HG02852 (cell line): ENCODE data around the gene RFX2.
"Not testable (repeated sequence)": the region's sequence is repeated elsewhere in the genome, so short reads cannot be mapped to it uniquely, and the experiment has no call there.

Source experiments
- ATAC-seq: cut with Tn5 transposase; IDR thresholded peaks from one replicate; pipeline ENCODE4 v1.9.1; 2021; ENCODE audit warnings: mild to moderate bottlenecking, moderate library complexity; ENCODE audit not compliant: unreplicated experiment

Gene RFX2

DNA sequence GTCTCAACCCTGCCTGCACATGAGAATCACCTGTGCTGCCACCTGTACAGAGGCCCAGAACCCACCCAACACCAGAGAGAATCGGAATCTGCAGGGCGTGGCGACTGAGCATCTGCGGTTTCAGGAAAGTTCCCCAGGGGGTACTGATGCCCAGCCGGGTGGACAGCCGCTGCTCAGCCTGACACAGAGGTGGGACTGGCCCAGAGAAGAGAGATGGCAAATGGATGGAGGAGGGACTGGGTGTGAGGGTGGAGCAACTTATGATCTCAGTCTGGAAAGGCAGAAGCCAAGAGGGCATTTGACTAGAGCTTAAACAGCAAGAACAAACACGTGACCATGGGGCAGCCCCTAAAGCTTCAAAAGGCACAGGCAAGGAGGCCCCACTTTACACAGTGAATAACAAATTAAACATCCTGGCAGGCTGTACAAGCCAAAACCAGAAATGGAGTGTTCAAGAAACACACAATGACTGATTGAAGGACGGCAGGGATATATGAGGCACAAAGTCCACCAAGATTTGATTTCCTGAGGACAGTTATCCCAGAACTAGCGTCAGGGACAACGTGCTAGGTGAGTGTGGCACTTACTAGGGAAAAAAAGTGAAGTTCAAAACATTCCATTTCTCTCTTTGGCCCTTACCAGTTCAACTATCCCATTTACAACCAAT lies 135.4 kb downstream of the RFX2 start:
- ATAC-seq = no peak

DNA sequence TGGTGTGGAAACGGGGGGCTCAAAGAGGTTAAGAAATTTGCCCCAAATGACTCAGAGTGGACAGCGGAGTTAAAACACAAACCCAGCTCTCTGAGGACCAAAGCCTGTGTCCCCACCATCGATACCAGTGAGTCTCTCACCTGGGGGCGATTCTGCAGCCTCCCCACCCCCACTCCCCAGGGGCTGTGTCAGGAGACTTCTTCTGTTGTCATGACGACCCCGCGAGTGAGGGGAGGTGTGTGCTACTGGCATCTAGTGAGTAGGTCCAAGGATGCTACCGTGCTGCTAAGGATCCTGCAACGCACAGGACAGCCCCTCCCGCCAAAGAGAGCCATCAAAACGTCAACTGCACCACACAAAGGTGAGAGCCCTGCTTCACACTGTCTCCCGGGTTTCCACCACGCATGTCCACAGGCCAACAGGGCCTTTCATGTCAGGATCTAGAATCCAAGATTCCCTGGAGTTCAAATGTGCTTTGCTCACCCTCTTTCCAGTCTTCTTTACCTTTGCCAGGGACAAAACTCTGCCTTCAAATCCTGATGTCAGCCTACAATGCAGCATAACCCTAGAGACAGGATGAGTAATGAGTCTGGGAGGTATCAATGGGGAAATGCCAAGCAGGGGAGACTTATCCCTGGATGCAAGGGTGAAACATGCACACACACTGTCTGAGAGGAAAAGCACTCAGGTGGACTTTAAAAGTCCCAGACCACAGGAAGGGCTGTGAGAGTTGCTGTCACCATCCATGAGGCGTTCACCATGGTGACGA lies 136.2 kb downstream of the RFX2 start:
- no peak for ATAC-seq

DNA sequence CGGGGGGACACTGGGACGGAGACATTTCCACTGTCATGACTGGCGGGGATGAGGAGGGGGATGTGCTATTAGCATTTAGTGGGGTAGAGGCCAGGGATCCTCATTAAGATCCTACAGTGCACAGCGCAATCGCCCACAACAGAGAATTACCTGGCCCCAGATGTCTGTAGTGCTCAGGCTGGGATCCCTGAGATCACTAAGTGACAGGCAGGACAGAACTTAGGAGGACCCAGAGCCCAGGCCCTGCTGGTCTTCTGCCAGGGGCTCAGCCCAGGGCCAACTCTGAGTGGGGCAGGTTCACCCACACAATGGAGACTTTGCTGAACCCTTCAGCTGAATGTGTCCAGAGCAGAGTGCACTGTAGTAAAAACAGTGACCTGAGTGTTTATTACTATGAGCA lies 136.9 kb downstream of the RFX2 start:
- no peak for ATAC-seq

DNA sequence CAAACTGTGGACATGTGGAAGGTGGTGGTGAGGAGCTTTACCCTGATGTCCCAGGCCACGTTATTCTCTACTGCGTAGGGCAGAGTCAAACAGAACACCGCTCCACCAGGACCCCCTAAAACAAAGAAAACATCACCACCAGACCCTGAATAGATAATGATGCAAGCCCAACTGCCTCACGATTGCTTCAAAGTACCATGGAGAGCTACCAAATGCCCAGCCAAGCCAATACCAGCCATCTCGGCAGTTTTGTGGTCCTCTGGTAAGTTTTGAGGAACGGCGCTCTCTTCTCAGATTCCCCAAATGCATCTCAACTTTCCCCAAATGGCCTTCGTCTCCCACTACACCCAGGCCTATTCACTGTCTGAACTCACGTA lies 138.0 kb downstream of the RFX2 start:
- no peak for ATAC-seq

DNA sequence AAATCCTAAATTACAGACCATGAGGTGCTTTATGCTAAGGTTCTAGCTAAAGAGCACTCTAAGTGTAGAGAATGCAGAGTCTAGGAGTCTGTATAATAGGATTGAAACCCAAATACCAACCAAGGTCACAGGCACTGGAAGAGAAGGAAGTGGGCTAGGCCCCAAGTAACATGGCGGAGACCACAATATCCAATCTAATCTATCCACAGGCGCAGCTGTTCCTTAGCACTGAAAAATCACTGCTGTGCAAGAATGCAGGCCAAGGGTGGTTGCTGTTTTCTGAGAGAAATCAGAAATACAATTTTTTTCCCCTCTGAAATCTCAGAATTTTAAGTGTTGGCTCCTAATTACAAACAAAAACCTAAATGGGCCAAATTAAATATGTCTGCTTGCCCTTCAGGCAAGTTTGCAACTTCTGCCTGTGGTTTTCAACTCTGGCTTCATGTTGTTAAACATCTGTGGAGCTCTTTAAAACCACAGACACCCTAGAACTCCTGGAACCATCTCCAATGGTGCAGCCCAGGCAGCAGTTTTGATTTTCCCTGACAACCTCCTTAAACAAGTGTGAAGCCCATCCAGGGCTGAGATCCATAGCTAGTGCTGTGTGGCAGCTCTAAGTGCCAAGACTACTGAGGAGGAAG lies 138.5 kb downstream of the RFX2 start:
- ATAC-seq = no peak

DNA sequence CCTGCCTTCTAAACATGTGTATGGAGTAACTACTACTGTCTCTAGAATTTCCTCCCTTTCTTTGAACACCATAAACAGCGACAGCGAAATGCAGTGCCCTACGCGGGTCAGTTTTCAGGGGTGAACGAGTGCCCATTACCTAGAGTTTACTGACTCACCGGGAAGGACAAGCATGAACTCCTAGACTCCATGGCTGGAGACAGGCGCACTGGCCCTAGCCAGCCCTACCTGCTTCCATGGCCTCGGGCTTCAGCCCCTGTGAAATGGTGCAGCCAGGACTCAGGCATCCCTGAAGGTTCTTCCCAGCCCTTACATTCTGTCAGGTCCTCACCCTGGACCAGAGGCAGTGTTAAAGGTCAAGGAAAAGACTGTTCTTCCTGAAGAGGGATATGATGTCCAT lies 140.8 kb downstream of the RFX2 start:
- no peak for ATAC-seq

DNA sequence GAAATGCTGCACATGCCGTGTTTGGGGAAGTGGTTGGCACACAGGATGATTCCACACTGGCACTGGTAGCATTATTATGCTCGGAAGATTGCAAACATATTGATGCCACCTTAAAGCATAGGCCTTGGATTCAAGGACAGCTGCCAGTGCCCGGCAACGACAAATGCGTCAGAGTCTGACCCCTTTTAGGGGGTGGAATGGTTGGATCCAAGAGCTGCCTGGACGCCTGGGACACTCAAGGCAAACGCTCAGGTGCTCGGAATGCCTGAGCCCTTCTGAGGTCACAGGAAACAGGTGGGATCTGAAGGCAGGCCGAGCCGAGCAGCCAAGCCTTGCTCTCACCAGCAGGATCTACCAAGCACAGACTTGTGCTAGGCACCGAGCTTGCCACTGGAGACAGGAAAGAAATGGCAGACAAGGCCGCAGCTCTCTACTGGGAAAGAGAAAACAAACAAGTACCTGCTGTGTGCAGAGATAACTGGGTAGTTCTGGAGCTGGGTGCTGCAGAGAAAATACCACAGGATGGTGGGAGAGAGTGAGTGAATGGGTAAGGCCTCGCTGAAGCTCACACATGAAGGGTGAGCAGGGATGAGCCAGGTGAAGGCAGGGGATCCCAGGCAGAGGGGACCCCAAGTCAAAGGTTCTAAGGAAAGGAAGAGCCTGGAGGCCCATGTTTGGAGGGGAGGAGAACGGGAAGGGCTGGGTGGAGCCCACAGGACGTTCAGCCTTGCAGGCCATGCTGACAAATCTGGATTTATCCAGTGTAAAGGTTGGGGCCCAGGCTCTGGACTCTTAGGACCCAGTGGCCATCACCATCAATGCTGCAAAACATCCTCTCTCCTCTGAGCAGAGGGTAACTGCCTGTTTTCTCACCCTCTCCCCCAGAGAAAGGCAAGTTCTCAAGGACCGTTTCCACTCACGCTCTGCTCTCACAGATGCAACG lies 141.6 kb downstream of the RFX2 start:
- no peak for ATAC-seq

DNA sequence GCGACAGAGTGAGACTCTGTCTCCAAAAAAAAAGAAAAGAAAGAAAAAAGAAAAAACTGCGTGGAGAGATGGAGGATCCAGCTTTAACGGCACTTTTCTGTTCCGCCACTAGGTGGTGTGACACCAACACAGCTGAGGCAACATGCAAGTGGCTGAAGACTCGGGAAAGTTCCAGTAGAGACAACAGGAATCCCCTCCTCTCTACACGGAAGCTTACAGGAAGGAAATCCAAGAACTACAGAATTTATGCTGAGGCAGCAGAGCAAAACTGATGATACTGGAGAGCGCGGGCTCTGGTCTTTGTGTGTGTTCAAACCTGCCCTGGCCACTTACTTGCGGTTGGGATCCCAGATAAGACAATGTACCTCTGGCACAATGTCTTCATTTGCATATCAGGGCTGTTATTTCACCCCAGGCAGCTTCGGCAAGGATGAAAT lies 142.3 kb downstream of the RFX2 start:
- ATAC-seq = no peak

DNA sequence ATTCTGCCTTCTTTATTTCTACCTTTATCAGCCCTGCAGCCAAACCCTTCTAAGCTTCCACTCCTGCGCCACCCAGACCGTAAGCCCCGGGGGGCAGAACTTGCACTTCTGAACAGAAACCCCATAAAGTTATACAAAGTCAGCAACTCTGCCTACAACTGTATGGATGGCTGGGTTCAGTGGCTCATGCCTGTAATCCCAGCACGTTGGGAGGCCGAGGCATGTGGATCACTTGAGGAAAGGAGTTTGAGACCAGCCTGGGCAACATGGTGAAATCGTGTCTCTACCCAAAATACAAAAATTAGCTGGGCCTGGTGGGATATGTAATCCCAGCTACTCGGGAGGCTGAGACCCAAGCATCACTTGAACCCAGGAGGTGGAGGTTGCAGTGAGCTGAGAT lies 142.7 kb downstream of the RFX2 start:
- no peak for ATAC-seq

DNA sequence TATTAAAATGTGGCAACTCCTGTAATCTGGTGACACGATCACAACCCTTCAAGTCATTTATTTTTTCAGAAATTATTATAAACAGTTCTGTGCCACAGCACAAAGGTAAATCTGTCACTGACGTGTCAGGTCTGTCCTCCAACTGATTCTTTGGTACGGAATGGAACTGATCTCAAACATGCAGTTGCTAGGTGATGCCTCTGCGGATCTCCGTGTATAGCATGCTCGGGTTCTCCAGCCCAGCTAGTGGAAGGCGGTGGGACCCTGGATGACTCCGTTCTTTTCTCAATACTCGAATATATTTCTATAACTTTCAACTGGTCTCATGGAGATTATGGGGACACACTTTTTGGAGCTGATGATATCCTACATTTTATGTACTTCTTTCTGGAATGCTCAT lies 143.4 kb downstream of the RFX2 start:
- ATAC-seq = no peak

DNA sequence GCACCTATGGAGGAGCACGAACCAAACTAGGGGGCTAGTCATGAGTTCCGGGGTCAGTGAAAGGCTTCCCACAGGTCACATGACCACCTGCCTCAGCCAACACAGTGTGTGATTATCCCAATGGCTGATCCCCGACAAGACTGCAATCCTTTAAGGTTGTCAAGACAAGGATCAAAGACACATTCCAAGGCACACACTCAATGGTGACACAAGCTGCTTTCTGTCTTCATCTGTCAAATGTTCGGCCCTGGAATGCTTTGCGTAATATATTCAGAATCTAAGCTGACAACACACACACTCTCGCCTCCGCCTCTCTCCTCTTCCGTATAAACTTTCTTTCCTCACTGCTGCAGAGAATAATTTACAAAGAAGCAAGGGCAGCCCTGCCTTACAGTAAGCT lies 144.1 kb downstream of the RFX2 start:
- no peak for ATAC-seq

DNA sequence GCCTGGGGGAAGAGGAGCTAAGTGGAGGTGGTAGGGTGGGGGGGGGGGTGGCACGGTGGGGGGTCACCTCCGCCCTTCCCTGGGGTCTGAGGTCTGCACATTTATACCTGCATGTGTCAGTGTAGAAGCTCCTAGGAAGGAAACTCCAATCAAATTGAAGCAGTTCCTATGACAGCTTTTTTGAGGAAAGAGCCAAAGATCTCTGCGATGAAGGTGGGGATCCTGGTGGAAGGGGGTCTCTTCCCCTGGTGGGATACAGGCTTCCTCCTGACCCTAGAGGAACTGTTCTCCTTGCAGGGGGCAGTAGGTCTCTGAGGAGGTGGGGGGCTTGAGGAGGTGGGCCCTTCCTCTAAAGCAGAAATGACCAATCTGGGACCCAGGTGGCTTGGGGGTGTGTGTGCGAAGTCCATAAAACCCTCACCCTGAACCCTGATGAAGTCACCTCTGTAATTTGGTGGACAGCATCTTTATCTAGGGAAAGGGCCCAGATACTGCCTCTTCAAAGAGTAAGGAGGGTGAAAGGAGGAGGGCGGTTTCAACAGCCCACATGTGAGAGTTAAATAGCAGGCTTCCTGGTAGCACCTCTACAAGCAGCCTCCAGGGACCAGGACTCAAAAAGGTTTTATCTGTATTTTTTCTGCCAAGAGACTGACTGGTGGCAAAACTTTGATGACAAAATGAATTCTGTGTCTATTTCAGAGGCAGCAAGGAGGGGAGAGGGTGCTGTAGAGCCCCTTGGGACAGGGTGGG lies 145.3 kb downstream of the RFX2 start:
- no peak for ATAC-seq

DNA sequence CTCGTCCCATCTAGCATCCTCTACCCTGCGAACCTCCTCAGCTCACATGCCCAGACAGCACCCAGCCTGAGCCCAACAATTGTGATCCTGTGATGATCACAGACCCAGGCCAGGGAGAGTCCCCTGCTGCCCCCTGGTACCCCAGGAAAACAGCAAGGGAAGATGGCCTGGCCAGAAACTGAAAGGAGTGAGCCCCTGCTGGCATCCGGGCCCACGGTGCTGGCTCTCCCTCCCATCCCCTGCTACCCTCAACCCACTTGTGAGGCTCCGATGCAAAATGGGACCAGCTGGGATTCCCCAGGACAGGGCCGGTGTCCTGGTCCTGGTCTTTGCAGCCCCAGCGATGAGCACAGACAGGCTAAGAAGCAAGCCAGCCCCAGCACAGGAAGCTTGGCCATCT lies 146.4 kb downstream of the RFX2 start:
- ATAC-seq = no peak

DNA sequence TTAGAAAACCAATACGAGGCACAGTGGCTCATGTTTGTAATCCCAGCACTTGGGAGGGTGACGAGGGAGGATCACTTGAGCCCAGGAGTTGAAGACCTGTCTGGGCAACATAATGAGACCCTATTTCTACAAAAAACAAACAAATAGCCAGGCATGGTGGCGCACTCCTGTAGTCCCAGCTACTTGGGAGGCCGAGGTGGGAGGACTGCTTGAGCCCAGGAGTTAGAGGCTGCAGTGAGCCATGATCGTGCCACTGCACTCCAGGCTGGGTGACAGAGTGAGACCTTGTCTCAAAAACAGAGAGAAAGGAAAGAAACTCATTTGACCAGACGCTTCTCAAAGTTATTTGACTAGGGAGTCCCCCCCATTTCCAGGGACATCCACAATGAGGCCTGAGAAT lies 147.0 kb downstream of the RFX2 start:
- ATAC-seq = not testable (repeated sequence)

DNA sequence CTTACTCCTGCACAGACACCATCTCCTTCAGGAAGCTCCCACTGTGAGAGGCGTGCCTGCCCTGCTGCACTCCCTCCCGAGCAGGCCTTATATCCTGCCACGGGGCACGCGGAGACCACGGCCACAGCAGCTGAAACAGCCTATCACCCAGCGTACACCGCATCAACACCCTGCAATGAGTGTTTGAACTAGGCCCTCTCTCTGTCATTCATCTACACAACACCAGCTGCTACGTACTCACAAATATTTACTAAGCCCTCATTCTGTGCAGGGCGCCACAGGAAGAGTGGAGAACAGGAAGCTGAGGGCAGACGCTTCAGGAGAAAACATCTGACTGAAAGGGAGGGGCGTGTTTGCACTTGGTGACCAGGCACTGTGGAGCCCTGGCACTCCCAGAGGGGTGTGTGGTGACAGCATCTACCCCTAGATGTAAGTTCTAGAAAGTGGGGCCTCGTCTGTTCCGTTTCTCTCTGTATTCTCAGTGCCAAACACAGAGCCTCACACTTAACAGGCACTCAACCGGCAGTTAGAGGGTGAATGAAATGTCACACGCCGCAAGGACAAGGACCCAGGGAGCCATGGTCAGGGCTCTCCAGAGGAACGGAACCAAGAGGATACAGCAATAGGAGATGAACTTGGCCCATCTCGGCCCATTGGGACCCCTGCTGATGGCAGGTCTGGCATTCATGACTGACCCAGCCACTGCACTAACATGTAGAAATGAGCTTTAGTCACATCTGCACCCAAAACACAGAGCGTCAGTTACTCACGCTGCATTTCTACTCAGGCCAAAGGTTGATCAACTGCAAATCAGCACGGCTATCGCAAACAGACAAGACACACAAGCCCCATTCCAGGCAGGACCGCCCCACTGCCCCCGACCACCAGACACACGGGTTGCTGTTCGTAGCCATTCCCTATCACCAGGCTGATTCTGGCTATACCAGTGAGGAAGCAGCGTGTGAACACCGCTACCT lies 148.0 kb downstream of the RFX2 start:
- ATAC-seq = no peak

DNA sequence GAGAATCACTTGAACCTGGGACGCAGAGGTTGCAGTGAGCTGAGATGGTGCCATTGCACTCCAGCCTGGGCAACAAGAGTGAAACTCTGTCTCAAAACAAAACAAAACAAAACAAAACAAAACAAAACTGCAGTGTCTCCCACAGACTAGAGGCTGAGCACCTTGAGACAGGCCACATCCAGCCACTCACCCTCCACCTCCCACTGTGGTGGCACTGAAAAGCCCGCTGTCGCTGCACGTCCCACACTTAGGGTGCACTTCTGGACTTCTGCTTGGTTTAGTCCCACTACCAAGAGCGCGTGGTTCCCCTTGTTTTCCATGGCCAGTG lies 148.7 kb downstream of the RFX2 start:
- ATAC-seq = not testable (repeated sequence)

DNA sequence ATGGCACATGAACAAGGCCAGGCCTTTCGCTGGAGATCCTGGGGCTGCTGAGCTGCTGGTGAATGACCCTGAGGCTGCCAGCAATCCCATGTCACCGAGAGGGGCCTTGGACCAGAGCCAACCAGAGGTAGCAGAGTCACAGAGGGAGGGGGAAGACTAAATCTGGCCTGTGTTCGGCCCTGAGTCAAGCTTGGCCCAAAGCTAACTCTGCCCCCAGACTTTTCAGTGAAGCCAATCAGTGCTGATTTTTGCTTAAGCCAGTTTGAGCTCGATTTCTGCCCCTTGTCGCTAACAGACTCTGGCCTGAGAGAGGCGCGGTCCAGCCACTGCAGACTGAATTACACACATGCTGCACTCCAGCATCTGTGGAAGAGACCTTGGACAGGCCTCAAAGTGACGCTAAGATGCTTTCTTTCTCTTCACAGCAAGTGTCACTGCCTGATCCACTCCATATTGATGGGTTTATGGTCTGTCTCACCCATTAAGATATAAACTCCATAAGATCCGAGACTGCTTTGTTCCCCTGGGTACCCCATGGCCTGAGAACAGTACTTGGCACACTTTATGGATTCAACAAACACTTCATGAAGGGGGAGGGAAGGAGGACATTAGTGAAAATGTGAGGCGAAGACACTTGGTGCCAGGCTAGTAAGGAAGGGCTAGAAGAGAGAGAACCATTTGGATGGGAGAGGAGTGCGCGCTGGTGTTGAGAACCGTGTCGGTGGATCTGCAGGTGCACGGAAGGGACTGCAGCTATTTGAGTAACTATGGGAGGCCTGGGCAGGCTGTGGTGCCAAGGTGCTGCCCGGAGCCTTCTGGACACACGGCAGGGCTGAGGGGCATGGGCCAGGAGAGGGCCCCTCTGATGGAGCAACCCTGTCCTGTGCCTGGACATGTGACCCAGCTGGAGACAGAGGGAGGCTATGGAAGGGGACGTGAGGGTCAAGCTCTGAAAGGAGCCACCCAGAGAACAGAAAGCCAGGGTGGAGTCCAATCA lies 150.0 kb downstream of the RFX2 start:
- no peak for ATAC-seq
